GM12878 (cell line): ENCODE results near the gene ELAPOR1.

ENCODE experiments used
- BHLHE40 ChIP-seq, 2 experiments: fragments of 450-650 bp in 1 of 2; IDR thresholded peaks; 2 replicates each; pipeline ENCODE4 v1.6.1; 2011 to 2017; ENCODE audit warnings: low read depth in 2 of 2, borderline replicate concordance in 1 of 2, improper control_type of control experiment in 1 of 2, low read length in 1 of 2, mild to moderate bottlenecking in 1 of 2
- CBX5 ChIP-seq: sonication (generic); IDR thresholded peaks from 2 replicates; pipeline ENCODE4 v1.6.1; 2016; ENCODE audit warnings: low read depth, moderate library complexity, mild to moderate bottlenecking, inconsistent platforms
- CEBPB ChIP-seq, 2 experiments: fragments of 150-350 bp in 1 of 2; IDR thresholded peaks; 2 replicates each; pipeline ENCODE4 v1.6.1; 2012 to 2014; ENCODE audit warnings: low read depth in 2 of 2, low read length in 2 of 2, borderline replicate concordance in 1 of 2, inconsistent platforms in 1 of 2
- EZH2 ChIP-seq: IDR thresholded peaks from 2 replicates; pipeline ENCODE4 v1.6.1; 2012; ENCODE audit warnings: low read depth, mild to moderate bottlenecking, control low read depth, inconsistent platforms, low read length, borderline replicate concordance; ENCODE audit not compliant: control insufficient read depth
- JUNB ChIP-seq: IDR thresholded peaks from 2 replicates; pipeline ENCODE4 v1.6.1; 2016; ENCODE audit warnings: antibody characterized with exemption, mild to moderate bottlenecking
- MYC ChIP-seq: IDR thresholded peaks from 2 replicates; pipeline ENCODE4 v1.6.1; 2011; ENCODE audit warnings: mild to moderate bottlenecking, low read length, moderate library complexity, inconsistent platforms; ENCODE audit not compliant: insufficient read depth, insufficient replicate concordance, insufficient read length, severe bottlenecking
- POLR2A ChIP-seq: IDR thresholded peaks from 2 replicates; pipeline ENCODE4 v1.6.1; 2011; ENCODE audit warnings: low read depth, mild to moderate bottlenecking, low read length
- RELA ChIP-seq: fragments of 450-650 bp; IDR thresholded peaks from 2 replicates; pipeline ENCODE4 v1.8.0; 2014; ENCODE audit warnings: borderline replicate concordance; ENCODE audit not compliant: partially characterized antibody
- RUNX3 ChIP-seq: IDR thresholded peaks from 2 replicates; pipeline ENCODE4 v1.6.1; 2012; ENCODE audit warnings: low read length, inconsistent platforms
- TCF7 ChIP-seq: IDR thresholded peaks from 2 replicates; pipeline ENCODE4 v1.6.1; 2014; ENCODE audit warnings: antibody characterized with exemption, borderline replicate concordance
- TF ChIP-seq, protein P1 (sequence below), 3 experiments: IDR thresholded peaks in 2 of 3; conservative IDR thresholded peaks in 1 of 3; 2 replicates each; pipeline ENCODE4 v1.5.1; 2011; ENCODE audit warnings: low read depth in 3 of 3, low read length in 3 of 3, mild to moderate bottlenecking in 3 of 3, control low read depth in 2 of 3, moderate library complexity in 2 of 3, inconsistent platforms in 1 of 3, mixed read lengths in 1 of 3; ENCODE audit not compliant: control insufficient read depth in 2 of 3, insufficient read depth in 1 of 3; ENCODE audit errors: extremely low read depth in 1 of 3

DNA sequence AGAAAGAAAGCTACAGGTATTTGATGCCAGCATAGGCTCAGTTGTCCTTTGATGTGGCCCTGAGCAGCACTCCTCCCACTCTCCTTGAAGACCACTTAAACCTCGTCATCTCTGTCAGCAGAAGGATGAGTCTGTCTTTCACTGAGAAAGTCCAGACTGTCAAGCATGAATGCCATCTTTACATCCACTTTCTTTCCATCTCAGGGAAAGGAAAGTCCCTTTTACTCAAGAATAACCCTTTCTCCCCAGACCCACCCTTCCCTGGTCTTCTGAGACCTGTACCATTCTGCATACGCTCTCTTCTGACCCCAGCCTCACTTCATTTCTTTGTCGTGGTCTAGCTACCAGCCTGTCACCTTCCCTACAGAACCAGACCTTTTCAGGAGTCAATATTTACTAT is 4.0 kb upstream of the ELAPOR1 start:
- TF ChIP-seq EZH2, result no peak
- no peak for TF ChIP-seq CBX5
- no peak for TF ChIP-seq JUNB
- TF ChIP-seq MYC, result no peak
- no peak for TF ChIP-seq RELA
- no peak for TF ChIP-seq POLR2A
- no peak for TF ChIP-seq BHLHE40 (IDR thresholded peaks at IDR 0.05; ENCODE audit: borderline replicate concordance in 1 of 2, low read depth in 2 of 2, low read length in 1 of 2)
- 0 out of 2 replicates have a peak, but pooled peaks have one; percentile 16 for TF ChIP-seq RUNX3
- no peak for TF ChIP-seq CEBPB (IDR thresholded peaks at IDR 0.05; ENCODE audit: borderline replicate concordance in 1 of 2, low read depth in 2 of 2, low read length in 2 of 2)
- TF ChIP-seq, protein P1, sequence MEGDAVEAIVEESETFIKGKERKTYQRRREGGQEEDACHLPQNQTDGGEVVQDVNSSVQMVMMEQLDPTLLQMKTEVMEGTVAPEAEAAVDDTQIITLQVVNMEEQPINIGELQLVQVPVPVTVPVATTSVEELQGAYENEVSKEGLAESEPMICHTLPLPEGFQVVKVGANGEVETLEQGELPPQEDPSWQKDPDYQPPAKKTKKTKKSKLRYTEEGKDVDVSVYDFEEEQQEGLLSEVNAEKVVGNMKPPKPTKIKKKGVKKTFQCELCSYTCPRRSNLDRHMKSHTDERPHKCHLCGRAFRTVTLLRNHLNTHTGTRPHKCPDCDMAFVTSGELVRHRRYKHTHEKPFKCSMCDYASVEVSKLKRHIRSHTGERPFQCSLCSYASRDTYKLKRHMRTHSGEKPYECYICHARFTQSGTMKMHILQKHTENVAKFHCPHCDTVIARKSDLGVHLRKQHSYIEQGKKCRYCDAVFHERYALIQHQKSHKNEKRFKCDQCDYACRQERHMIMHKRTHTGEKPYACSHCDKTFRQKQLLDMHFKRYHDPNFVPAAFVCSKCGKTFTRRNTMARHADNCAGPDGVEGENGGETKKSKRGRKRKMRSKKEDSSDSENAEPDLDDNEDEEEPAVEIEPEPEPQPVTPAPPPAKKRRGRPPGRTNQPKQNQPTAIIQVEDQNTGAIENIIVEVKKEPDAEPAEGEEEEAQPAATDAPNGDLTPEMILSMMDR (IDR thresholded peaks at IDR 0.05 in 2 of 3, conservative IDR thresholded peaks at IDR 0.05 in 1 of 3; ENCODE audit: control insufficient read depth in 2 of 3, extremely low read depth in 1 of 3, insufficient read depth in 1 of 3, low read depth in 3 of 3, low read length in 3 of 3), result no peak
- no peak for TF ChIP-seq TCF7
